GM19397 (cell line): ENCODE data around the gene GPC3.

Experiments
- ATAC-seq: cut with Tn5 transposase; IDR thresholded peaks from one replicate; pipeline ENCODE4 v1.9.1; 2021; ENCODE audit warnings: mild to moderate bottlenecking, moderate library complexity; ENCODE audit not compliant: unreplicated experiment

The GPC3 gene

DNA sequence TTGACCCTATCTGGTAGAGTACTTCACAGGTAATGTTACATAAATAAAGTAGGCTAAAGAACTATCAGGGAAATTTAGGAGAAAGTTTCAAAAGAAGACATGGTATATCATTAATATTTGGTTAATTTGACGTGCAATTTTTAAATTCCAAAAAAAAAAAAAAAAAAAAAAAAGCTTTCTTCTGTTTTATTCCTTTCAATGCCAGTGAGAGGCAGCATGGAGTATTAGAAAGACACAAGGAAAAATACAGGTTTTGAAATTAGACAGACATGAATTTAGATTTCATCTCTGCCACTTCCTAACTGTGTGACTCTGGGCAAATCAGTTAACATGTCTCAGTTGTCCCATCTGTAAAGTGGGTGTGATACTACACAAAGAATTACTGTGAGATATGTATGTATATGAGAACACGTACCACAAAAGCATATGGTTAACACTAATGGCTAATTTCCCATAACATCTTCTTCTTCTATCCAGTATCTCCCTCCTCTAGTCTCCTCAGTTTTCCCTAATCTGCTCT lies 132.5 kb downstream of the GPC3 start:
- ATAC-seq: no peak

DNA sequence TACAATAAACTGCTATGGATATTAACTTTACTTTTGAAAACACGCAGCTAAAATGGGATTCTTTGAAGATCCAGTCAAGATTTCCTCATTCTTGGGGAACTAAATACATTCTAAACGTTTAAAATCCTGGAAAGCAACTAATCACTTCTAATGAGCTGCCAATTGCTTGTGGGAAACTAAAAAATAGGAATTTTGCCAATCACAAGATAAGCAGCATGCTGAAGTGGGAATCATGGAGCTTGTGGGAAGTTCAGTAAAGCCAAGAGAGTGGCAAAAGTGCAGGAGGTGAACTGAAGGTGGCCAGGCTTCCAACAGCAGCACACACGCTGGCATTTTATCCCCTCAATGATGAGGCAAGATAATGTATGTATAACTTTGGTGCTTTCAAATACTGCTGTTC lies 133.0 kb downstream of the GPC3 start:
- ATAC-seq: no peak

DNA sequence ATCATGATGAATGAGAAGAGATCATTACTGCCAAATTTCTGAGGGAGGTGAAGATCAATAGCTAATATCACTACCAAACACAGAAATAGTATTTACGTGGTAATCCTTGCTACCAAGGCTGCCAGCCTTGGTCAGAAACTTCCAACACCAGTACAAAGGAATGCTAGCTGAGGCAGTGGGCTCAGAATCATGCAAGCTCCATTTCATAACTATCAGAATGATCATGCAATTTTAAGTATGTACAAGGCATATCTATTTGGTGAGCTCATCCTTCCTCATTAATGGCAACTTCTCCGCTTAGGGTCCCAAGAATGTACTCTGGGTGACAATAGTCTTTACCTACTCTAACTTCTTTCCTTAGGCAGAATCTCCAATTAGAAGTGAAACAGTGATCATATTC lies 135.0 kb downstream of the GPC3 start:
- no peak for ATAC-seq

DNA sequence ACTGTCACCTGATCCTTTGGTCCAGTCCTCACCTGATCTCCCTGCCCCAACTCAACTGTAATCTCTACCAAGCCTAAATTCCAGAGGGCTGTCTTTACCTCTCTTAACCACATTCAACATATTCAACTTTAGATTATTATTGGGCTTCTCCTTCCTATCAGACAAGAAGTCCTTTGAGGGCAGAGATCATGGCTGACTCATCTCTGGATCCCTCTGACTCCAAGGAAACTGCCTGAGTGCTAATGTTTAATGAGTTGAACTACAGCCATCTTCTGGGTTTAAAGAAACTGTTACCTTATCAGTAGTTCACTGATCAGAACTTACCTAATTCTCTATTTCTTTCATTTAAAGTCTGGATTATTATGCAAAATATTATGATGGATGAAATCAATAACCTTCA lies 135.7 kb downstream of the GPC3 start:
- no peak for ATAC-seq

DNA sequence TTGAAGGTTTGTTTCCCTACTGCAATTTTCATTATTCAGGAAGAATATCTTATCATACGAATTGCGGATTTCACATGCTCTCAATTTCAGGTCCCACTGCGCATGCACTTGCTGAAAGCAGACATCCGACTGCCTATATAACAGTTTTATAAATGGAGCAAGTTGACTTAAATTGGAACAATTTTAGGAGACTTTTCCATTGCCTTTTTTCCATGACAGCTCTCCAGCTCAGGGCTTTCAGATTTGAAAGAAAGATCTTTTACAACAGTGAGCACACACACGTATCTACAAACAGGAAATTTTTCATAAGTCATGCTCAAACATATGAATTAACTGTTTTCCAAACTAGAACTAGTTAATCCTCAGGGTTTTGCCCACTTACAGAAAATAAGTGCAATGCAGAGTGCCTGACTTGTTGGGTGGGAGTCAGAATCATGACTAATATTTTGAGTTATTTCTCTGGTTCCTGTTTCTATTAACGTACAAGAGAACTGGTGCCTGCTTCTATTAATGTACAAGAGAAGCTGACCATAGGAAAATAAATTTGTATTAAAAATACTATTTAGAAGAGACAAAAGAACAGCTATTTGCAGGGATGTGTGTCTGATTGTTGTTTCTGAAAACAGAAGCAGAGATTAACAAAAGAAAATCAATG lies 137.9 kb downstream of the GPC3 start:
- ATAC-seq: no peak

DNA sequence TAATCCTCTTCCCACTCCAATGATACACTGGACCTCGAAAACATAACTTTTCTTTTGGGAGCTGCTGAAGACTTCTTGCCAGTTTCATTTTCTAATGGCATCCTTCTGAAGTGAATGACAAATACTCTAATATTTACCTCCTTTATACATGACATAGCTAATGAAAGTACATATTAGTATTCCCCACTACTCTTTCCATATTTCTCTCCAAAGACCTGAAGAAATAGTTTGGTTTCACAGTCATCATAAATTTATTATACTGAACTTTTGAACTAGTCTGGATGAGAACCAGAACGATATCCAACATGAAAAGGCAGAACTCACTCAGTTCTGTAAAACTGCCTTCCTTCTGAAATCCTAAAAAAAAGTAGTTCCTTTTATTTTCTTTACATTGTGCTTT lies 139.1 kb downstream of the GPC3 start:
- no peak for ATAC-seq

DNA sequence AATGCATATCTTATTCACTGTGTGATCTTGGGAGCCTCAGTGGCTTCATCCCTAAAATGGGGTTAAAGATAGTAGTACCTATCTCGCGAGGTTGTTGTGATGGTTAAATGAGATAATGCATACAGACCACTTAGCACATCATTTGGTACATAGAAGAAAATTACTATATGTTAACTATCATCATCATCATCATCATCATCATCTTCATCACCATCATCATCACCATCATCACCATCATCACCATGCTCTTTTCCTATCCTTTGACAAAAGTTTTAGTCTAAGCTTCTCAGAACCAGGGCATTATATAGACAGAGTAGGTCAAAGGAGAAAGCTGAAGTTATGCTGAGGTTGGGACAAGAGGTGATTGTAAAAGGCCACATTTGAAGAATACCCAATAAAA lies 145.0 kb downstream of the GPC3 start:
- no peak for ATAC-seq

DNA sequence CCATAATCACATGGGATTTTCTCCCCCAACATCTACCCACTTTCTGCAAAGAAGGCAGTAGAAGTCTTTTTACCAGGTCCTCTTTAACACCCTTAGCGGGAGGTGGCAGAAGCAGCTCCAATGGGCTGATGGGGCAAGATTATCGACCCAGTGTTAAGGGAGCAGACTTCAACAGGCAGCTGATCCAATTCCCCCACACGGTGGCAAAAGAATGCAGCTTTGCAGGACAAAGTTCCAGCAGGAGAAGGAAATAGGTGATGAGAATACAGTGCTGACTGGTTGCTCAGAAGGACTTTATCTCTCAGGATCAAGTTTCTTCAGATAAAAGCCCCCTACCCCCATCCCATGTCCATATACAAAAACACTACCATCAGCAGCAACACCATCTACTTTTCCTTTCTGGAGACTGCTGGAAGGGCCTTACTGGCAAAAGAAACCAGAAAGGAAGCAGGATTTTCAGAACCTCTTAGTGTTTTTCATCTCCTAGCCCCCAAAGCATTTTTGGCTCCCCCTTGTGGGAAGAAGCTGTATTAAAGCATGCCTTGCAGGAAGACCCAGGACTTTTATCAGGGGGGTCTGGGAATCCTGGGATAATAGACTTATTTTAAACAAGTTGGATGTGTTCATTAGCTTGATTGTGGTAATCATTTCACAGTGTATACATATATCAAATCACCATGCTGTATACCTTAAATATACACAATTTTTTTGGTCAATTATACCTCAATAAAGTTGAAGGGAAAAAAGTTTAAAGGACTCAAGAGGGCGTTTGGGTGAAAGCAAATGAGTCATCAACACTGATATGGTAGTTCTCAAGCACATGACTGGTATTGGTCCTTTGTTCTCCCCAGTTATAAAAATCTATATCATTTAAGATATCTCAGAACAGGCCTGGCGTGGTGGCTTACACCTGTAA lies 146.4 kb downstream of the GPC3 start:
- ATAC-seq: no peak

DNA sequence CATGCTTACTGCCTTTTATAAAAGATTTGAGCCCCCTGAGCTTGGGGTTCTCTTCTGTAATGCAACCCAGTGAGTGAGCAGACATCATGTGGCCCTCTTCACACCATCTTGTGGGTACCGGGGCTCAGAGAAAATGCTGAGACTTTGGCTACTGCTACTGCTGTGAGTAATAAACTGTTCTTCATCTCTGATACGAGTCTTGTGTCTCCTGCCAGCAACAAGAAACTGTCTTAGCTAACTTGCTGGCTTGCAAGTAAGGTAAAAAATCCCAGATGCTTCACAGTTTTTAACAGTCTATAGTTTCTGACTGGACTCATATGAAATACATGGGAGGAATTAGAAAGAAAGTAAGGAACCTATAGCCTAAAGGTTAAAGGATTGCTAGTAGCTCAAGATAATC lies 148.3 kb downstream of the GPC3 start:
- no peak for ATAC-seq

DNA sequence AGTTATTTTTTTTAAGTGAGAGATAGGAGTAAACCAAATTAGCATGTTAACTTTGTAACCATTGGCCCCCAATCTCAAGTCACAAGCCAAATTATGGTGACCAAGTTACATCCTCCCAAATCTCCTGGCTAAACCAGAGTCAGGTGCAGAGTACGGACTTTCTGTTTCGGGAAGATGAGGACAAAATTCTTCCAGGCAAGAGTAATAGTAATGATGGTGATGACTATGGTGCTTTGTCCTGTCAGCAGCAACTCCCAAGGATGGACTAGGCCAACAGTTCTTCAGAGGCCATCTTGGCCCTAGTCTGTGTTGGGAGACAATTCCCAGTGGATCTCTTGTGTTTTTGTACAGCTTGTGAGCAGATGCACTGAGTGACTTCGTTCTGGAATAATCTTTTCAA lies 148.8 kb downstream of the GPC3 start:
- no peak for ATAC-seq

DNA sequence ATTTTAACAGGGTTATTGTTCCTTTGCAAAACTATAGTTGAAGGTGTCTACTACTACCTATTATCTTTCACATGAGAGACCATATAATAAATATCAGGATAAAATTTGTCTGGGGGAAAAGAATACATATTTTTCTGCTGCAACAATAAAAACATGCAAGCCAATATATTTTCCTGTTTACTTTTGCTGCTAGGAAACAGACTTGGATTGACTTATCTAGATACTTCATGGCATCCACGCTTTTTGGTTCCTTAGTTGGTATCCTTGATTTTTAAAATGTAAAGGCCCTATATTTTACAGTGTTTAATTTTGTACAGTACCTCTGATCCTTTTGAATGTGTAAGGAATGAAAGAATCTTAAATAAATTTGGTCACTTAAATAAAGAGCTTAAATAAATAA lies 150.6 kb downstream of the GPC3 start:
- no peak for ATAC-seq

DNA sequence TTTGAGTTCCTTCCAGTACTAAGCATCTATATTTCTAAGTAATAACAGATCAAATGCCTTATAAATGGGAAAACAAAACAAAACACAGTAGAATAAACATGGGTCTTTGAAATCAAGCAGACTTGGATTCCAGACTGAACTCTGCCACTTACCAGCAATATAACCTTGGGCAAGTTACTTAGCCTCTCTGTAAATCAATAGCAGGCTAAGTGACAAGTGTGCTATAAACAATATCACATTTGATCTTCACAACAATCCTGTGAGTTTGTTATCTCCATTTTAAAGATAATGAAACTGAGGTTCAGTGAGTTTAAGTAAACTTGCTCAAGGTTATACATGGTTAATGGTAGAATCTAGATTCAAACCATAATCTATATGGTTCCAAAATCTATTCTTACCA lies 165.8 kb downstream of the GPC3 start:
- no peak for ATAC-seq

DNA sequence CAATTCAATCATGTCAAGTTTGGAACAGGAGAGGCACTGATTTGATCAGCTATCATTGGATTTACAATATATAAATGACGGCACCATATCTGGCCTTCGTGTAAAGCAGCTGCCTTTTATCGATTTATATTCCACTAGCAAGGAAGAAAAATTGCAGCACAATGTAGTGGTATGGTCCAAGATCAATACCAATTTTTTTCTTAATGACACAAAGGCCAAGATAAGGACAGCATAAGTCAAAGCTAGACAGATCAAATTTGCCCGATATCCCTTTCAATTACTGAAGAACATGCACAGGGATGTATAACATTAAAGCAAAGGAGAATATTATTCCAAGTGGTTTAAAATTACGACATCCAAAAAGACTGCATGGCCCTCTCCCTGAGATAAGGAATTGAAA lies 167.4 kb downstream of the GPC3 start:
- no peak for ATAC-seq

DNA sequence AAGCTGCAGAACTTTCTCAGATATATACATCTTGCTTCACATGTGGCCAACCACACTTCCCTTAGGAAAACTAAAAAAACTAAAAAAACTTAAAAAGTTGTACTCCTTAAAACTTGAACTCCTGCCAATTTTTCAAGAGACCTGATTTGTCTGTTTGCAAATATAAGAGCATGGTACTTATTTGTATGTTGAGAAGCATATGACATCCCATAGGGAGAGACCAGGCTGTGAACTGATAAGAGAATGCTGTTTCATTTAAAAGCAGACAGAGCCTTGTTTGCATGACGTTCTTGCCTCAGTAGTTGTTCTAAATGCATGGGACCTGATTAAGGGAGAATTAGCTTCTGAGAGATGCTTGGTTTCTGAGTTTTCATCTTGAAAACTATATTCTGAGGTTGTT lies 169.9 kb downstream of the GPC3 start:
- no peak for ATAC-seq

DNA sequence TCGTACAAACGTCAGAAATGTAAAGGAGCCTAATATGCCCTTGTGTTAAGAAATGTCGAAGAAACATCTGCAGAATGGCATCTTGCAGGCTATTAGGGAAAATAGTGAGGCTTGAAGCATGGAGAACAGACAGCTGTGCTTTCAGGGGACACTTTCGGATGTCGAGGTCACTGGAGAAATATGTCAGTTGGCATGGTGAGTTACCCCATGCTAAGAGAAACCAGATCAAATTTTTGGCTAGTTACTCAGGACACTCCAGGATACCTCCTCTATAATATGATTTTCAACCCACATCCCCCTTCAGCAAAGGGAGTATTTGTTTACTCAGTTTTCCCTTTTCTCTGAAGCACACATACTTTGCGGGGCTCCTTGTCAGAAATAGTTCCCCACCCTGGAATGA lies 171.4 kb downstream of the GPC3 start:
- no peak for ATAC-seq

DNA sequence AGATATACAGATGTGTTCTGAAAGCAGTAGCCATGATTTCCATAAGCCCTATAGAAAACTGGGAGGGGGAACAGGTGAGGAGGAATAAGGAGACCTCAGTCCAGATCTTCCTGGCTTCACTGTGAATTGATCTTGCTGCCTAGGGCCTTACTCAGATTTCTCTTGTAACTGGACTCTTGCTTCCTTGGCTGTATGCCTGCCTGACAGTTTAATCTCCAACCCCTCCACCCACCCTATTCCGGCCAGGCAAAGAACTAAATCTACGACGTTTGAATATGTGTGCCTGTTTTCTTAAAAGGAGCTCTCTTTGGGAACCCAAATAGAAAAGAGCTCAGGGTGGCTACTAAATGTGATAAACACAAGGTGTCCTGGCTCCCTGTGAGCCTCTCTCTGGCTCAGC lies 173.0 kb downstream of the GPC3 start:
- no peak for ATAC-seq

DNA sequence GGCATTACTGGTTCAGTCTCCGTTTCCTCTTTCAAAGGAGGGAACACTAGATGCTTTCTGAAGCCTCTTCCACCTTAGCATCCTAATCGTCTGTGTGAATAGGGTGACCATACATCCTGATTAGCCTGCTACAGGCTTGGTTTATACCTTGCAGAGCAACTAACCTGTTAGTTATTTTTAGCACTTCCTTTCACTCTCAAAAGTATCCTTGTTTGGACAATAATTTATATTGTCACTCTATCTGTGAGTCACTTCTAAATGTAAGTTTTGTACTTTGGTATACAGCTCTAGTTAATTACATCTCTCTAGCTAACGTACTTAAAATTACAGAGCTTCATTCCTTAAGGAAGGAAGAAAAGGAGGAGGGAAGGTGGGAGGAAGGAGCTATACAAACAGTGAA lies 174.5 kb downstream of the GPC3 start:
- ATAC-seq: no peak

DNA sequence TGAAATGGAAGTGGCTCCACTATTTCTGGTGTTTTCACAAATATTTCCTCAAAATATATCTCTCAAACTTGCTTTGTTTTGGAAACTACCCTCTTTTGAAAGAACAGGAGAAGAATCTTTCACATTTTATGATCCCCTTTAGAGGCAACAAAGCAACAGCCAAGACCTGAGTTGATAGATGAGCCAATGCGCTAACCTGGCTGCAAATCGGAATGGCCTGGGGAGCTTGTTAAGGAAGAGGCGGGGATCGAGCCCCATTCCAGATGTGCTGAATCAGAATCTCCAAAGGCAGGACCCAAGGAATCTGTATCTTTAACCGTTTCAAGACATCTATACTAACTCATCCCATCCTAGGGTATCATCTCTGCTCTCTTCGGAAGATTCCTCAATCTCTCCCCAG lies 181.3 kb downstream of the GPC3 start:
- no peak for ATAC-seq

DNA sequence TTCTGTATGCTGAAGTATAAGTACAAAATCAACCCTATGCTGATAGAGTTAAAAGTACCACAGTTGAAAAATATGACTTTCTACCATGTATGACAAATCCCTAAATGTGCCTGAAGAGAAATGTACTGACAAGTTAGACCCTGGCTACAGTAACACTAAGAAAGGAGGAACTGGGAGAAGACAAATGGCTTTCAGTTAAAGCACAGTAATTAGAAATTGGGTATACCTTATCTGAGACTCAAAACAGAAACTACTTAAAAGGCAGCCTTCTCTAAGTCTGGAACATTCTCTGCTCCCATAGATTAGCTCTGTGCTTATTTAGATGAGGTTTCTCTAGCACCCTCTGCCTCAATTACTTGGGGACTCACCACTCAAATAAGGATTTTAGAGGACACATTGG lies 189.1 kb downstream of the GPC3 start:
- no peak for ATAC-seq

DNA sequence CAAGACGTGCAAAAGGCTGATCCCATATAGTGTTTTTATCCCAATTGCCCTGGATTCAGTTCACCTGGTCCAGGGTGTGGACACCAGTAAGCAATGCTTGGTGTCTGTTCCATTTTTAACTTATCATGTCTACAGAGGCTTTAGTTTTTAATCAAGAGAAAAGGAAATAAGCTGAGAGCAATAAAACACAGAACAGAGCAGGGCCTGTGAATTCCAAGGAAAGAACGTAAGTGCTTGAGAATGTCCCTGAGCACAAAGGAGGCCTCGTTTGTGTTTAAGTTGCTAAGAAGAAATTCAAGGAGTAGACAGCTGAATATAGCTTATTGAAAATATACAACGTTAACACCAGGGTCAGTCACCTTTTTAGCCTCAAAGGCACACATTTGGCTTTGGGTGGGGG lies 191.3 kb downstream of the GPC3 start:
- no peak for ATAC-seq

DNA sequence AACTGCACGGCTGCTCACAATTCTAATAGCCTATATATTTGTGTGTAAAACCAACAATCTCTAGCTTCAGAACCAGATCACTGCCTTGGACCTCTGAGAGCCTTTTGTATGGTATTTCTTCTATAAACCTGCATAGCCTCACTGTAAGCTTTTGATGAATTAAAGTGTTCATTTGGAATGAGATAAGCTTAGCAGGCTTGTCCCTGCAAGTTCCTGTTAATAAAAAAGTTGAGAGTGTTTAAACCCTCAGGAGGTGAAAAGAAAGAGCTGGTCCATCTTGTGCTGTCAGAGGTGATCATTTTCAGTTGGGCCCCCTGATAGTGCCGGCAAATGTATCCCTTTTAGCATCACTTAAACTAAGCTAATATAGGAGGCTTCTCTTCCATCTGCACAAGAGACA lies 191.8 kb downstream of the GPC3 start:
- no peak for ATAC-seq

DNA sequence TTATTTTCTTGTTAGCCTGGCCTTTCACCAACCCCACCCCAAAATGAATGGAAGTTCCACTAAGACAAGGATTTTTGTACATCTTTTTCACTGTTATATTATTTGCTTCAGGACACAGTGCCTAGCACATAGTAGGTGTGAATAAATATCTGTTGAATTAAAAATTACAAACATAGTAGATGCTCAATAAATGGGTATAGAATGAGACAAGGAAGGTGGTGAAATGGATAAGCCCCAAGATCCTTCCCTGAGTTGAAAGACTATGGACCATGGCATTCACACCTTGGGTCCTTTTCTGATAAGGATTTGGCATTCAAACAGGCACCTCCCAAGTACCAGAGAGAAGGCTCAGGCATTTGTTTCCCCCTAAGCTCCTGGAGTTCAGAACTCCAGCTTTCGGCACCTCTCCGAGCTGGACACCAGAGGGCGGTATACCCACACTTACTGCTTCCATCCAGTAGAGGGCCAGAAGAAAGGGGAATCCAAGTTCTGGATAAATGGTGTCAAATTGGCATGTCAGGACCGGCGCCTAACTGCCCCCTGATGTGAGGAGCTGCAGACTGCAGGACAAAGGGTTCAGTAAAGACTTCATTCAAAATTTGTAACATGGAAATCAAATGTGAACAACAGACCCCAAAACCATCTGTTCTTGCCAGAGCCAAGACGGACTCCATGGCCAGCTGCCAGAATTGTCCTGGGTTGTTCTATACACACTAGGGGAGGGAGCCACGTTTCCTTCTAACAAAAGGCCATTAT lies 193.0 kb downstream of the GPC3 start:
- no peak for ATAC-seq
